Measurements from ENCODE around the gene CRB3. TPM values are rescaled to one million over a fixed set of nuclear protein-coding genes. Genes with fewer than 3 reads are reported as not detected.
A peak's percentile ranks its signal among the peaks of the same experiment; 100 is the strongest.

Gene CRB3
- polyA plus RNA-seq, 1 donor from 2014 or later: 4.2 TPM

DNA sequence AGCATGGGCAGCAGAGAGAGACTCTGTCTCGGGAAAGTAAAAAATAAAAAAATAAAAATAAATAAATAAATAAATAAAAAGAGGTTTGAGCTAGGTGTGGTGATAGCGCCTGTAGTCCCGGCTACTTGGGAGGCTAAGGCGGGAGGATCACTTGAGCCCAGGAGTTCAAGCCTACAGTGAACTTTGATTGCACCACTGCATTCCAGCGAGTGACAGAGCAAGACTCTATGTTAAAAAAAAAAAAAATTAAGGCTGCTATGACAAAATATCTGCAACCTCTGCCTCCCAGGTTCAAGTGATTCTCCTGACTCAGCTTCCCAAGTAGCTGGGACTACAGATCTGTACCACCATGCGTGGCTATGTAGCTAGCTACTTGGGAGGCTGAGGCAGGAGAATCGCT, 20.8 kb downstream of the CRB3 start:
- H3K27me3 Mint-ChIP-seq: no peaks in the 10 kb centered on the region
- H3K4me3 Mint-ChIP-seq: no peak overlapping the region
- peaks cover 20 to 25% (median 23%) of the 10 kb centered on the region in 3 donors for H3K4me1 Mint-ChIP-seq
- no peak overlapping the region for H3K27ac Mint-ChIP-seq
- H3K9me3 Mint-ChIP-seq: no peaks in the 10 kb centered on the region
- H3K36me3 Mint-ChIP-seq: no peaks in the 10 kb centered on the region

DNA sequence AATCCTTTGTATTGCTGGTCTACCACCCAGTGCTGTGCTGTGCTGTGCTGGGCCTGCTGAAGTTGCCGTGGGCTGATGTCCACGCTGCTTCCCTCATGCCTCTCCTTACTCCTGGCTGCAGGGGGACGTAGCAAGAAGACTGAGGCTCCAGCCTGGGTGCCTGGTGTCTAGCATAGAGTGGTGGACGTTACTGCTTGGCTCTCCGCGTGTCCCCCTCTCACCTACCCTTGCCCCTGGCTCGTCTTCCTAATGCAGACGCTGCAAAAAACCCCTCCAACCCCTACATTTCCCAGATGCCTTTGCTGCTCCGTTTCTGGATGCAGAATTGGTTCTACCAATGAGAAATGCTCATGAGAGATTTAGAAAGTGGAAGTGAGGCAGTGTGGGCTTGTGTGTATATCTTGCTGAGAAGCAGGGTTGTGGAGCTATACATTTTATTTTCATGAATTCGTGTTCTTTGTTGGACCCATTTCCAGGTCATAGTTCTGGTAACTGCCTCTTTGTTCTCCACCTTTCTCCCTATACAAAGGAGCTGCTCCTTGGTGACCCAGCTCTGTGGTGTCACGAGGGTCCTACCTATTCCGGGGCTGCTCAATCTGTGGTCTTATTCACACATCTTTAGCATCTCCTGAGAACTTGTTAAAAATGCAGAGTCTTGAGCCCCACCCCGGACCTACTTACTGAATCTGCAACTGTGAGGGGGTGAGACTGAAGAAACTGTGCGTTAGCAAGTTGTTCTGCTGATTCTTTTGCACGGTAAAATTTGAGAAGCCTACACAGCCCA, 25.4 kb downstream of the CRB3 start:
- peaks cover 6 to 10% (median 7%) of the 10 kb centered on the region in 3 donors for H3K4me1 Mint-ChIP-seq
- H3K9me3 Mint-ChIP-seq: peaks cover 0 to 3% (median 0%) of the 10 kb centered on the region in 3 donors
- peaks cover 2% of the 10 kb centered on the region for H3K36me3 Mint-ChIP-seq
- H3K4me3 Mint-ChIP-seq: peak overlapping the region; percentile 80 to 91 (median 88)
- H3K27me3 Mint-ChIP-seq: no peaks in the 10 kb centered on the region
- peak overlapping the region; percentile 30 to 61 (median 43) for H3K27ac Mint-ChIP-seq

- Mint-ChIP-seq H3K27ac (peak overlapping the region; percentile 43 to 96 (median 61)), H3K36me3 (peaks cover 2% of the 10 kb centered on the region), H3K9me3 (peaks cover 0 to 3% (median 0%) of the 10 kb centered on the region in 3 donors), H3K4me1 (peaks cover 6 to 10% (median 7%) of the 10 kb centered on the region in 3 donors), H3K27me3 (no peaks in the 10 kb centered on the region), H3K4me3 (peak overlapping the region; percentile 80 to 91 (median 88))
Measured at GRCh38 chr19:6490134-6490533, 26.1 kb downstream of the CRB3 start.

- peak overlapping the region in 2 of 4 donors; percentile 65 to 87 for H3K4me3 Mint-ChIP-seq
- peaks cover 2% of the 10 kb centered on the region for H3K36me3 Mint-ChIP-seq
- H3K27ac Mint-ChIP-seq: peak overlapping the region in 1 of 3 donors; percentile 28
- H3K27me3 Mint-ChIP-seq: no peaks in the 10 kb centered on the region
- peaks cover 6 to 10% (median 7%) of the 10 kb centered on the region in 3 donors for H3K4me1 Mint-ChIP-seq
- H3K9me3 Mint-ChIP-seq: peaks cover 0 to 3% (median 0%) of the 10 kb centered on the region in 3 donors
Measured at GRCh38 chr19:6491802-6492592, 27.9 kb downstream of the CRB3 start.

- H3K9me3 Mint-ChIP-seq: peaks cover 0 to 3% (median 0%) of the 10 kb centered on the region in 3 donors
- no peaks in the 10 kb centered on the region for H3K27me3 Mint-ChIP-seq
- H3K27ac Mint-ChIP-seq: no peak overlapping the region
- peaks cover 2% of the 10 kb centered on the region for H3K36me3 Mint-ChIP-seq
- no peak overlapping the region for H3K4me3 Mint-ChIP-seq
- H3K4me1 Mint-ChIP-seq: peaks cover 2 to 5% (median 4%) of the 10 kb centered on the region in 3 donors
Measured at GRCh38 chr19:6494438-6495036, 30.5 kb downstream of the CRB3 start.

GRCh38 chr19:6495947-6496346, 31.9 kb downstream of the CRB3 start:
- peaks cover 0 to 3% (median 0%) of the 10 kb centered on the region in 3 donors for H3K9me3 Mint-ChIP-seq
- no peaks in the 10 kb centered on the region for H3K27me3 Mint-ChIP-seq
- H3K4me3 Mint-ChIP-seq: no peak overlapping the region
- H3K36me3 Mint-ChIP-seq: peaks cover 2% of the 10 kb centered on the region
- H3K27ac Mint-ChIP-seq: no peak overlapping the region
- H3K4me1 Mint-ChIP-seq: peaks cover 0 to 3% (median 0%) of the 10 kb centered on the region in 3 donors

GRCh38 chr19:6498294-6499036, 34.4 kb downstream of the CRB3 start:
- Mint-ChIP-seq H3K27ac (peak overlapping the region in 1 of 3 donors; percentile 25), H3K9me3 (no peaks in the 10 kb centered on the region), H3K4me3 (peak overlapping the region in 1 of 4 donors; percentile 46), H3K4me1 (peaks cover 0 to 9% (median 3%) of the 10 kb centered on the region in 3 donors), H3K36me3 (no peaks in the 10 kb centered on the region), H3K27me3 (peaks cover 3% of the 10 kb centered on the region)

- Mint-ChIP-seq H3K27me3 (peaks cover 3% of the 10 kb centered on the region), H3K4me3 (peak overlapping the region in 1 of 4 donors; percentile 46), H3K27ac (no peak overlapping the region), H3K9me3 (no peaks in the 10 kb centered on the region), H3K4me1 (peaks cover 3 to 9% (median 3%) of the 10 kb centered on the region in 3 donors), H3K36me3 (no peaks in the 10 kb centered on the region)
Measured at GRCh38 chr19:6499052-6499790, 35.1 kb downstream of the CRB3 start.

GRCh38 chr19:6500837-6501739, 37.0 kb downstream of the CRB3 start:
- Mint-ChIP-seq H3K27me3 (peaks cover 3% of the 10 kb centered on the region), H3K36me3 (no peaks in the 10 kb centered on the region), H3K9me3 (no peaks in the 10 kb centered on the region), H3K27ac (peak overlapping the region in 1 of 3 donors; percentile 63), H3K4me1 (peaks cover 3 to 12% (median 7%) of the 10 kb centered on the region in 3 donors), H3K4me3 (peak overlapping the region; percentile 75 to 93 (median 88))

GRCh38 chr19:6501740-6502648, 37.9 kb downstream of the CRB3 start, which contains the start of gene TUBB4A:
TUBB4A (minus strand) TSS chr19:6502309; CDS start chr19:6502212, 97 bp downstream.
- Mint-ChIP-seq H3K27ac (peak within 1 kb of the TSS in 1 of 3 donors; percentile 63), H3K4me3 (peak within 1 kb of the TSS; percentile 75 to 93 (median 88)), H3K36me3 (no peaks in the 10 kb centered on the region), H3K4me1 (peaks cover 3 to 12% (median 7%) of the 10 kb centered on the region in 3 donors), H3K9me3 (no peaks in the 10 kb centered on the region), H3K27me3 (peaks cover 3% of the 10 kb centered on the region)

- H3K4me3 Mint-ChIP-seq: peak overlapping the region; percentile 25 to 85 (median 67)
- no peaks in the 10 kb centered on the region for H3K9me3 Mint-ChIP-seq
- peaks cover 3 to 12% (median 7%) of the 10 kb centered on the region in 3 donors for H3K4me1 Mint-ChIP-seq
- H3K27ac Mint-ChIP-seq: no peak overlapping the region
- H3K27me3 Mint-ChIP-seq: peaks cover 3% of the 10 kb centered on the region
- no peaks in the 10 kb centered on the region for H3K36me3 Mint-ChIP-seq
Measured at GRCh38 chr19:6503407-6504201, 39.5 kb downstream of the CRB3 start.

All from IgD-negative memory B cell (primary cell).